Body of pancreas (tissue), 4 donors: ENCODE results near the gene ZBTB4.

Source experiments
- POLR2A ChIP-seq, 3 donors: fragments of 450-650 bp; IDR thresholded peaks; one replicate each; pipeline ENCODE4 v1.6.1; 2016; ENCODE audit warnings: antibody characterized with exemption in 3 of 3, mild to moderate bottlenecking in 2 of 3
- TF ChIP-seq, protein P1 (sequence below), 7 experiments: fragments of 450-650 bp in 4 of 7; fragments of 200-600 bp in 3 of 7; sonication (generic) in 3 of 7; IDR thresholded peaks; one replicate each; pipeline ENCODE4 v1.5.1; 2016 to 2019; ENCODE audit warnings: antibody characterized with exemption in 7 of 7

DNA sequence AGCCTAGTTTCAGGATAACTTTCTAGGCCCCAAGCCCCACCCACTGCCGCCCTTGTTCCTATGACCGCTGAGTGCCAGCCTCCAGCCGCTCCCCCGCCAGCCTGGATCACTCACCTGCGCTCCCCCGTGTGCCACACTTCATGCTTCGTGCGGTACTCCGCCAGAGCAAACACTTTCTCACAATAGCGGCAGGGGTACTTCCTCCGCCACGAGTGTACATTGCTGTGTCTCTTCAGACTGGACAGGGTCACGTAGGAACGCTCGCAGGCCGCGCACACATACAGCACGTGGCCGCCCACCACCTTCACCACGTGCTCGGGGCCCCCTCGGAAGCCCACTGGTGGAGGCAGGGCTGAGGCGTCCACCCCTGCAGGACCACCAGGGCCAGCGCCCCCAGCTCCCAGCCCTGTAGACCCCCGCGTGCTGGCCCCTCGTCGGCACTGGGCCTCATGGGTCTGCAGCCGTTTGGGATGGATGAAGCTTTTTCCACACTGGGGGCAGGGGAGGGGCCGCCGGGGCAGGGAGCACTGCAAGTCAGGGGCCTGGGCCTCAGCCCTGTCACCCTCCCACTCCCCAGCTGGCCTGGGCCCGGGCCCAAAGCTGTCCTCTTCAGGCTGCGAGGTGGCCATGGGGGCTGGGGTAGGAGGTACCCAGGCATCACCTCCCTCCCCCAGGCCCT lies 13.7 kb downstream of the ZBTB4 start:
- TF ChIP-seq, protein P1, sequence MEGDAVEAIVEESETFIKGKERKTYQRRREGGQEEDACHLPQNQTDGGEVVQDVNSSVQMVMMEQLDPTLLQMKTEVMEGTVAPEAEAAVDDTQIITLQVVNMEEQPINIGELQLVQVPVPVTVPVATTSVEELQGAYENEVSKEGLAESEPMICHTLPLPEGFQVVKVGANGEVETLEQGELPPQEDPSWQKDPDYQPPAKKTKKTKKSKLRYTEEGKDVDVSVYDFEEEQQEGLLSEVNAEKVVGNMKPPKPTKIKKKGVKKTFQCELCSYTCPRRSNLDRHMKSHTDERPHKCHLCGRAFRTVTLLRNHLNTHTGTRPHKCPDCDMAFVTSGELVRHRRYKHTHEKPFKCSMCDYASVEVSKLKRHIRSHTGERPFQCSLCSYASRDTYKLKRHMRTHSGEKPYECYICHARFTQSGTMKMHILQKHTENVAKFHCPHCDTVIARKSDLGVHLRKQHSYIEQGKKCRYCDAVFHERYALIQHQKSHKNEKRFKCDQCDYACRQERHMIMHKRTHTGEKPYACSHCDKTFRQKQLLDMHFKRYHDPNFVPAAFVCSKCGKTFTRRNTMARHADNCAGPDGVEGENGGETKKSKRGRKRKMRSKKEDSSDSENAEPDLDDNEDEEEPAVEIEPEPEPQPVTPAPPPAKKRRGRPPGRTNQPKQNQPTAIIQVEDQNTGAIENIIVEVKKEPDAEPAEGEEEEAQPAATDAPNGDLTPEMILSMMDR (IDR thresholded peaks at IDR 0.05): no peak
- TF ChIP-seq POLR2A (IDR thresholded peaks at IDR 0.05): no peak
